Measurements from ENCODE around the gene MRPL17.

Gene MRPL17

DNA sequence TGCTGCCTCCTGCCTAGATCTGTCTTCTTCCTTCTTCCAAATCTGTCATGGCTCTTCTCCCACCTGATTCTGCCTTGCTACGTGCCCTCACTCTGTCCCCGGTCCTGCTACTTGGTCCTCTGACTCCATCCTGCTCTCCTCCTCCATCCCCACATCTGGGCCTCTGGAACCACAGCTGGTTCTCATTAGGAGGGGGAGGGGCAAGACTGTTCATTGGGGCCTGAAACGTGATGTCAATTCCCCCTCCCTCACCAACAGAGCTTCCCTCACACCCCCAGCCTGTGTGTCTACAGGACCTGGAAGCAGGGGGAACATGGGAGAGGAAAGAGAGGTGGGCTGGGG is 36.6 kb downstream of the MRPL17 start:
- Histone ChIP-seq H3K4ac (ENCODE audit: low read depth, low read length) (no peak overlapping the region), H3K9ac (ENCODE audit: low read length) (no peak overlapping the region), H3K4me3 (ENCODE audit: low read length) (no peak overlapping the region), H4K8ac (ENCODE audit: low read depth, low read length) (no peak overlapping the region), H3K4me2 (ENCODE audit: low read length) (no peak overlapping the region), H3K79me1 (ENCODE audit: low read length) (no peaks in the 10 kb centered on the region), H2BK120ac (ENCODE audit: low read depth, low read length) (no peak overlapping the region), H3K79me2 (ENCODE audit: control insufficient read depth, insufficient read depth, low read length) (no peaks in the 10 kb centered on the region), H3K23ac (ENCODE audit: low read length) (no peak overlapping the region), H3K18ac (ENCODE audit: low read length) (no peak overlapping the region), H3K27ac (ENCODE audit: low read depth, low read length) (no peak overlapping the region), H3K4me1 (ENCODE audit: control insufficient read depth, low read depth, low read length) (peaks cover 3% of the 10 kb centered on the region), H2AK5ac (ENCODE audit: low read length) (no peak overlapping the region), H4K5ac (ENCODE audit: low read length) (no peak overlapping the region), H3K56ac (ENCODE audit: low read length) (no peak overlapping the region), H2BK5ac (ENCODE audit: low read length) (no peak overlapping the region), H3K27me3 (ENCODE audit: insufficient read depth, low read length, poor library complexity) (no peaks in the 10 kb centered on the region), H2BK15ac (replicated peaks; ENCODE audit: low read depth) (no peak overlapping the region), H3K36me3 (ENCODE audit: control insufficient read depth, insufficient read depth, low read length) (no peaks in the 10 kb centered on the region)
- DNase-seq, result no peak
- no CpG with 5 or more reads among the region's 3 CpGs for whole genome bisulfite sequencing (ENCODE audit: extremely low coverage, insufficient coverage, low lambda C conversion rate)

DNA sequence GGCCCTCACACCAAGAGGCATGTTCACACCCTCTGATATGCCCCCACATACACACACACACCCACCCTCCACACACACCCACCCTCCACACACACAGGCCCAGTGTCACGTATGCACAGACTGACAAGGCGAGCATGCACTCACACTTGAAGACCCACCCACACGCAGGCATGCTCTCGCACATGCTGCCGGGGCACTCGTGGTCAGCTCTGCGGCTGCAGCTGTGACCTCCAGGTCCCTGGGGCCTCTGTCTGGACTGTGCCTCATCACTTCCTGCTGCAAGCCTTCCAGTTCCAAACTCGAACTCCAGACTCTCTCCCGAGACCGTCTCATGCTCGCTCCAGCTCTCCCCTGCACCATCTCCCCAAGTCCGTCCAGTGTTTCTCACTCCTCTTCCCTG is 37.1 kb downstream of the MRPL17 start:
- H4K8ac ChIP-seq (ENCODE audit: low read depth, low read length), result no peak overlapping the region
- H4K5ac ChIP-seq (ENCODE audit: low read length), result no peak overlapping the region
- H3K4ac ChIP-seq (ENCODE audit: low read depth, low read length), result no peak overlapping the region
- DNase-seq, result no peak
- no CpG with 5 or more reads among the region's 12 CpGs for WGBS (ENCODE audit: extremely low coverage, insufficient coverage, low lambda C conversion rate)
- no peak overlapping the region for H2AK5ac ChIP-seq (ENCODE audit: low read length)
- no peaks in the 10 kb centered on the region for H3K79me1 ChIP-seq (ENCODE audit: low read length)
- H2BK15ac ChIP-seq (replicated peaks; ENCODE audit: low read depth), result no peak overlapping the region
- H3K27me3 ChIP-seq (ENCODE audit: insufficient read depth, low read length, poor library complexity), result no peaks in the 10 kb centered on the region
- H3K27ac ChIP-seq (ENCODE audit: low read depth, low read length), result no peak overlapping the region
- H3K4me1 ChIP-seq (ENCODE audit: control insufficient read depth, low read depth, low read length), result peaks cover 3% of the 10 kb centered on the region
- H3K79me2 ChIP-seq (ENCODE audit: control insufficient read depth, insufficient read depth, low read length), result no peaks in the 10 kb centered on the region
- H3K23ac ChIP-seq (ENCODE audit: low read length), result no peak overlapping the region
- no peak overlapping the region for H2BK5ac ChIP-seq (ENCODE audit: low read length)
- no peak overlapping the region for H3K9ac ChIP-seq (ENCODE audit: low read length)
- H3K4me2 ChIP-seq (ENCODE audit: low read length), result no peak overlapping the region
- H3K18ac ChIP-seq (ENCODE audit: low read length), result no peak overlapping the region
- no peak overlapping the region for H3K4me3 ChIP-seq (ENCODE audit: low read length)
- no peaks in the 10 kb centered on the region for H3K36me3 ChIP-seq (ENCODE audit: control insufficient read depth, insufficient read depth, low read length)
- H2BK120ac ChIP-seq (ENCODE audit: low read depth, low read length), result no peak overlapping the region
- no peak overlapping the region for H3K56ac ChIP-seq (ENCODE audit: low read length)

DNA sequence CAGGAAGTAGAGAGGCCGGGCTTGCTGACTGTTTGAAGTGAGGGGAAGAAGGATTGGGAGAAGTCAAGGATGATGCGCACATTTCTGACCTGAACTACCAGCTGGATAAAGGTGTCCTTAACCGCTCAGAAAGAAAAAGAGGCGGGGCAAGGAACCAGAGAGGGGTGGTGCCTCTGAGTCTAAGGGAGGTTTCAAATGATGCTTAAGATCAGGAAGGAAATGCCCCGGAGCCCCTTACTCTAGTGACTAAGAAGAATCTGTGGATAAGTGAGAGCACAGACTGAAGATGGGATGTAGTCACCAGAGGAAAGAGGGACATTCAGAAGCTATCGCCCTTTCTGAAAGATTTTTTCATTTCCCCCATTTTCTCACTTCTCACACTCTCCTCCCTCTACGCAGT is 40.2 kb downstream of the MRPL17 start:
- Histone ChIP-seq H3K18ac (ENCODE audit: low read length) (no peak overlapping the region), H2BK15ac (replicated peaks; ENCODE audit: low read depth) (no peak overlapping the region), H3K79me1 (ENCODE audit: low read length) (no peaks in the 10 kb centered on the region), H3K56ac (ENCODE audit: low read length) (no peak overlapping the region), H4K5ac (ENCODE audit: low read length) (no peak overlapping the region), H3K4me3 (ENCODE audit: low read length) (no peak overlapping the region), H3K79me2 (ENCODE audit: control insufficient read depth, insufficient read depth, low read length) (no peaks in the 10 kb centered on the region), H2AK5ac (ENCODE audit: low read length) (no peak overlapping the region), H3K27ac (ENCODE audit: low read depth, low read length) (no peak overlapping the region), H4K8ac (ENCODE audit: low read depth, low read length) (no peak overlapping the region), H3K4ac (ENCODE audit: low read depth, low read length) (no peak overlapping the region), H3K27me3 (ENCODE audit: insufficient read depth, low read length, poor library complexity) (no peaks in the 10 kb centered on the region), H3K23ac (ENCODE audit: low read length) (no peak overlapping the region), H3K4me1 (ENCODE audit: control insufficient read depth, low read depth, low read length) (peaks cover 3% of the 10 kb centered on the region), H3K9ac (ENCODE audit: low read length) (no peak overlapping the region), H3K36me3 (ENCODE audit: control insufficient read depth, insufficient read depth, low read length) (no peaks in the 10 kb centered on the region), H2BK5ac (ENCODE audit: low read length) (no peak overlapping the region), H3K4me2 (ENCODE audit: low read length) (no peak overlapping the region), H2BK120ac (ENCODE audit: low read depth, low read length) (no peak overlapping the region)
- WGBS (ENCODE audit: extremely low coverage, insufficient coverage, low lambda C conversion rate), result no CpG with 5 or more reads among the region's 7 CpGs
- DNase-seq, result no peak

DNA sequence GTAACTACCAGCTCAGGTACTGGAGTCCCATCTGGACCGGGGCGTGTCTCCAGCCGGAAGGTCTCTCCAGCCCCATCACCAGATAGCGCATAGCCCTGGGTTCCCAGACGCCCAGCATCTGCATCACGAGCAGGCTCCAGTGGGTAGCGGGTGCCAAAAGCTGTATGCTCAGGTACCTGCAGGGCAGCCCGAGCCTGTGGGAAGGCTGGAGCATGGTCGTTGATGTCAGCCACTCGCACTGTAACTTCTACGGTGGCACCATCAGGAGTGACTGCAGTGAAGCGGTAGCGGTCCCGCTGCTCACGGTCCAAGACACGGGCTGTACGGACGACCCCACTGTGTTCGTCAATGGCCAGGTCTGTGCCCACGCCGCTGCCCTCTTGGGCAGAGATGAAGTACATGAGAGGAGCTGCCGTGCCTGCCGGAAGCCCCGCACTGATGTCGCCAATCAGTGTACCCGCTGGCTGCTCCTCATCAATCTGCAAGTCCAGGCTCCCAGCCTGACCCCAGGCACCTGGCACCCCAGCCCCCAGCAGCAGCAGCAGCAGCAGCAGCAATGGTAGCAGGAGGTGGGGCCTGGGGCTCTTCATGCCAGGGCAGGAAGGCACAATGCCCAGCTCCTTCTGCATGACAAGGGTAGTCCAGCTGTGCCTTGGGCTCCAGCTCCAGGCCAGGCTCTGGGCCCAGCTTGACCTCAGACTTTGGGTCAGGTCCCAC is 42.0 kb downstream of the MRPL17 start:
- H3K27me3 ChIP-seq (ENCODE audit: insufficient read depth, low read length, poor library complexity), result no peaks in the 10 kb centered on the region
- H4K8ac ChIP-seq (ENCODE audit: low read depth, low read length), result no peak overlapping the region
- H3K36me3 ChIP-seq (ENCODE audit: control insufficient read depth, insufficient read depth, low read length), result no peaks in the 10 kb centered on the region
- H2BK120ac ChIP-seq (ENCODE audit: low read depth, low read length), result no peak overlapping the region
- H4K5ac ChIP-seq (ENCODE audit: low read length), result no peak overlapping the region
- H3K4me3 ChIP-seq (ENCODE audit: low read length), result no peak overlapping the region
- no peak overlapping the region for H3K27ac ChIP-seq (ENCODE audit: low read depth, low read length)
- no peak overlapping the region for H2AK5ac ChIP-seq (ENCODE audit: low read length)
- H3K4me2 ChIP-seq (ENCODE audit: low read length), result no peak overlapping the region
- DNase-seq, result no peak
- H3K18ac ChIP-seq (ENCODE audit: low read length), result no peak overlapping the region
- H2BK15ac ChIP-seq (replicated peaks; ENCODE audit: low read depth), result no peak overlapping the region
- H3K56ac ChIP-seq (ENCODE audit: low read length), result no peak overlapping the region
- no peak overlapping the region for H3K23ac ChIP-seq (ENCODE audit: low read length)
- no peak overlapping the region for H3K9ac ChIP-seq (ENCODE audit: low read length)
- H2BK5ac ChIP-seq (ENCODE audit: low read length), result no peak overlapping the region
- H3K79me2 ChIP-seq (ENCODE audit: control insufficient read depth, insufficient read depth, low read length), result no peaks in the 10 kb centered on the region
- H3K79me1 ChIP-seq (ENCODE audit: low read length), result no peaks in the 10 kb centered on the region
- no peaks in the 10 kb centered on the region for H3K4me1 ChIP-seq (ENCODE audit: control insufficient read depth, low read depth, low read length)
- H3K4ac ChIP-seq (ENCODE audit: low read depth, low read length), result no peak overlapping the region
- WGBS (ENCODE audit: extremely low coverage, insufficient coverage, low lambda C conversion rate), result no CpG with 5 or more reads among the region's 26 CpGs

DNA sequence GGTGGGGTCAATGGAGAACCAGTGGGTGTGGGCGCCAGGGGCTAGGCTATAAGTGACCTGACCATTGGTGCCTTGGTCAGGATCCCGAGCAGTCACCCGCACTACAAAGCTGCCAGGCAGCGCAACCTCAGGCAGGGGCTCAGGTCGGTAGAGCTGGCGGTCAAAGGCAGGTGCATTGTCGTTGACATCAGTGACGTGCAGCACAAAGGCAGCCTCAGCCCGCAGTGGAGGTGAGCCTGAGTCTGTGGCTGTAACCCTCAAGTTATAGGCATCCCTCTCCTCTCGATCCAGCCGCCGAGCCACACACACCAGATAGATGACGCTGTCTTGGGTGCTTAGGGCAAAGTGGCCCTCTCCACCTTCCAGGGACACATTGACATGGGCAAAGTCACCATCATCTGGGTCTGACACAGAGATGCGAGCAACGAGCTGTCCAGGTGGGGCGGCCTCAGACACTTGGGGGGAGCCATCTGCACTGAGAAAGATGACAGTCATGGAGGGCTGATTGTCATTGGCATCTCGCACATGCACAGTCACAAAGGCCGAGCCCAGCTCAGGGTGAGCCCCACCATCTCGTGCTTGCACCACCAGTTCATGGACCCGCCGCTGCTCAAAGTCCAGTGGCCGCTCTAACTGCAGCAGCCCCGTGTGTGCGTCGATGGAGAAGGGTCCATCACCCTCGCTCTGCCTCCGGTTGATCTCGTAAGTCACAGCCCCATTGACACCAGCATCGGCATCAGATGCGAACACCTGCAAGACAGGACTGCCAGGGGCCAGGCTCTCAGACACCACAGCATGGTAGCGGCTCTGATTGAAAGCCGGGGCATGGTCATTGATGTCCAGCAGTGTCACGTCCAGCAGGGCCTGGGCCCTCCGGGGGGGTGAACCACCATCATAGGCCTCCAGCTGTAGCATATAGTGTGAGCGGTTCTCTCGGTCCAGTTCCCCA is 42.8 kb downstream of the MRPL17 start:
- H3K4ac ChIP-seq (ENCODE audit: low read depth, low read length), result no peak overlapping the region
- no peaks in the 10 kb centered on the region for H3K79me2 ChIP-seq (ENCODE audit: control insufficient read depth, insufficient read depth, low read length)
- no peak overlapping the region for H4K8ac ChIP-seq (ENCODE audit: low read depth, low read length)
- H3K9ac ChIP-seq (ENCODE audit: low read length), result no peak overlapping the region
- DNase-seq, result no peak
- no peak overlapping the region for H3K4me3 ChIP-seq (ENCODE audit: low read length)
- WGBS (ENCODE audit: extremely low coverage, insufficient coverage, low lambda C conversion rate), result no CpG with 5 or more reads among the region's 36 CpGs
- no peak overlapping the region for H3K23ac ChIP-seq (ENCODE audit: low read length)
- no peak overlapping the region for H3K18ac ChIP-seq (ENCODE audit: low read length)
- no peaks in the 10 kb centered on the region for H3K79me1 ChIP-seq (ENCODE audit: low read length)
- H2BK5ac ChIP-seq (ENCODE audit: low read length), result no peak overlapping the region
- H2AK5ac ChIP-seq (ENCODE audit: low read length), result no peak overlapping the region
- no peak overlapping the region for H3K4me2 ChIP-seq (ENCODE audit: low read length)
- no peak overlapping the region for H2BK15ac ChIP-seq (replicated peaks; ENCODE audit: low read depth)
- no peaks in the 10 kb centered on the region for H3K27me3 ChIP-seq (ENCODE audit: insufficient read depth, low read length, poor library complexity)
- no peak overlapping the region for H3K27ac ChIP-seq (ENCODE audit: low read depth, low read length)
- H2BK120ac ChIP-seq (ENCODE audit: low read depth, low read length), result no peak overlapping the region
- no peak overlapping the region for H3K56ac ChIP-seq (ENCODE audit: low read length)
- H3K36me3 ChIP-seq (ENCODE audit: control insufficient read depth, insufficient read depth, low read length), result no peaks in the 10 kb centered on the region
- no peak overlapping the region for H4K5ac ChIP-seq (ENCODE audit: low read length)
- H3K4me1 ChIP-seq (ENCODE audit: control insufficient read depth, low read depth, low read length), result no peaks in the 10 kb centered on the region
